IPS-11a (cell line): ENCODE data around the gene RNASE1.

Experiments
- H3K4me3 ChIP-seq: one replicate; pipeline ENCODE4 v1.5.1; 2013; ENCODE audit warnings: low read depth, low read length, control low read depth

RNASE1 gene

GRCh38 chr14:20809917-20810316 is 7.3 kb upstream of the RNASE1 start:
- no peak overlapping the region for H3K4me3 ChIP-seq

GRCh38 chr14:20808162-20808483 is 5.5 kb upstream of the RNASE1 start:
- no peak overlapping the region for H3K4me3 ChIP-seq

- H3K4me3 ChIP-seq: no peak overlapping the region
Observed at GRCh38 chr14:20807304-20808161, 4.9 kb upstream of the RNASE1 start.

- no peak overlapping the region for H3K4me3 ChIP-seq
Observed at GRCh38 chr14:20805485-20805884, 2.8 kb upstream of the RNASE1 start.

GRCh38 chr14:20803223-20803622 is 579 bp upstream of the RNASE1 start:
- no peak overlapping the region for H3K4me3 ChIP-seq

GRCh38 chr14:20801726-20802125 is 918 bp downstream of the RNASE1 start:
- H3K4me3 ChIP-seq: no peak overlapping the region

GRCh38 chr14:20799892-20800544 is 2.6 kb downstream of the RNASE1 start:
- no peak overlapping the region for H3K4me3 ChIP-seq

GRCh38 chr14:20799456-20799891 is 3.2 kb downstream of the RNASE1 start:
- H3K4me3 ChIP-seq: no peak overlapping the region

- H3K4me3 ChIP-seq: no peak overlapping the region
Observed at GRCh38 chr14:20798932-20799331, 3.7 kb downstream of the RNASE1 start.

GRCh38 chr14:20798318-20798717 is 4.3 kb downstream of the RNASE1 start:
- H3K4me3 ChIP-seq: no peak overlapping the region

- H3K4me3 ChIP-seq: no peak overlapping the region
Observed at GRCh38 chr14:20797164-20797563, 5.5 kb downstream of the RNASE1 start.

GRCh38 chr14:20794644-20795369 is 7.8 kb downstream of the RNASE1 start:
- H3K4me3 ChIP-seq: no peak overlapping the region

- H3K4me3 ChIP-seq: no peak overlapping the region
Observed at GRCh38 chr14:20792556-20792955, 10.1 kb downstream of the RNASE1 start.

GRCh38 chr14:20791597-20791996 is 11.0 kb downstream of the RNASE1 start:
- H3K4me3 ChIP-seq: no peak overlapping the region

GRCh38 chr14:20791187-20791586 is 11.5 kb downstream of the RNASE1 start:
- H3K4me3 ChIP-seq: no peak overlapping the region

GRCh38 chr14:20790464-20791116 is 12.1 kb downstream of the RNASE1 start:
- H3K4me3 ChIP-seq: no peak overlapping the region

GRCh38 chr14:20789230-20789813 is 13.3 kb downstream of the RNASE1 start:
- no peak overlapping the region for H3K4me3 ChIP-seq

- no peak overlapping the region for H3K4me3 ChIP-seq
Observed at GRCh38 chr14:20787025-20787424, 15.6 kb downstream of the RNASE1 start.

GRCh38 chr14:20782280-20782890 is 20.3 kb downstream of the RNASE1 start:
- H3K4me3 ChIP-seq: no peak overlapping the region

- H3K4me3 ChIP-seq: no peak overlapping the region
Observed at GRCh38 chr14:20781803-20782202, 20.8 kb downstream of the RNASE1 start.
